Esophagus muscularis mucosa (tissue), 4 donors: Measurements from ENCODE around the gene KATNAL1. TPM values are rescaled to one million over a fixed set of nuclear protein-coding genes. Genes with fewer than 3 reads are reported as not detected.

ENCODE experiments used
- DNase-seq: peaks from one replicate; pipeline ENCODE4 v3.0.0-alpha.2; 2017; ENCODE audit errors: extremely low spot score
- H3K27ac ChIP-seq, 4 donors: fragments of 200-600 bp; sonication (generic); replicated peaks in 1 of 4; 1 replicate in 3 of 4; 2 replicates in 1 of 4; pipeline ENCODE4 v1.5.1; 2016 to 2019; ENCODE audit warnings: mild to moderate bottlenecking in 1 of 4
- H3K27me3 ChIP-seq, 4 donors: fragments of 200-600 bp; sonication (generic); one replicate each; pipeline versions ENCODE4 v1.5.1 to v1.6.0; 2016 to 2019
- H3K36me3 ChIP-seq, 4 donors: fragments of 200-600 bp; sonication (generic); one replicate each; pipeline ENCODE4 v1.5.1; 2016 to 2019
- H3K4me1 ChIP-seq, 4 donors: fragments of 200-600 bp; sonication (generic); one replicate each; pipeline ENCODE4 v1.5.1; 2016 to 2019
- H3K4me3 ChIP-seq, 4 donors: fragments of 200-600 bp; sonication (generic); 1 replicate in 2 of 4; 2 replicates in 2 of 4; pipeline ENCODE4 v1.5.1; 2016 to 2019; ENCODE audit warnings: mild to moderate bottlenecking in 4 of 4, moderate library complexity in 1 of 4
- H3K9me3 ChIP-seq, 4 donors: fragments of 200-600 bp; sonication (generic); 1 replicate in 3 of 4; 2 replicates in 1 of 4; pipeline ENCODE4 v1.5.1; 2016 to 2019
- EP300 ChIP-seq: sonication (generic); formaldehyde crosslinking; IDR thresholded peaks from one replicate; pipeline ENCODE4 v1.6.1; 2017; ENCODE audit warnings: antibody characterized with exemption
- POLR2A ChIP-seq: fragments of 450-650 bp; IDR thresholded peaks from one replicate; pipeline ENCODE4 v1.6.1; 2017; ENCODE audit warnings: antibody characterized with exemption, moderate library complexity, mild to moderate bottlenecking, low read depth
- POLR2AphosphoS5 ChIP-seq, 2 donors: sonication (generic); formaldehyde crosslinking; IDR thresholded peaks; one replicate each; pipeline ENCODE4 v1.6.1; 2017; ENCODE audit warnings: antibody characterized with exemption in 2 of 2
- WGBS: methylation state at CpG from one replicate; pipeline ENCODE4 v1.1.5; 2018; 5-methylcytosine and 5-hydroxymethylcytosine counted together
- intact Hi-C: fragments of 100-400 bp; cut with DNase I; formaldehyde crosslinking; loops from one replicate; pipeline ENCODE4 v1.15.1; 2023
- total RNA-seq, 4 donors: library from RNA; depleted of rRNA; stranded (reverse); fragments of >200 nt; gene quantifications; one replicate each; pipeline versions ENCODE4 v1.1.0 to v1.2.1, GENCODE V29; 2016
- TF ChIP-seq, protein P1 (sequence below), 3 experiments: fragments of 200-600 bp in 2 of 3; fragments of 450-650 bp in 1 of 3; sonication (generic) in 2 of 3; IDR thresholded peaks; one replicate each; pipeline ENCODE4 v1.5.1; 2017 to 2019; ENCODE audit warnings: antibody characterized with exemption in 3 of 3, mild to moderate bottlenecking in 2 of 3, moderate library complexity in 1 of 3

KATNAL1 gene
- total RNA-seq, 4 donors from 2014 or later, result 30.6 to 43.0 (median 40.0) TPM

DNA sequence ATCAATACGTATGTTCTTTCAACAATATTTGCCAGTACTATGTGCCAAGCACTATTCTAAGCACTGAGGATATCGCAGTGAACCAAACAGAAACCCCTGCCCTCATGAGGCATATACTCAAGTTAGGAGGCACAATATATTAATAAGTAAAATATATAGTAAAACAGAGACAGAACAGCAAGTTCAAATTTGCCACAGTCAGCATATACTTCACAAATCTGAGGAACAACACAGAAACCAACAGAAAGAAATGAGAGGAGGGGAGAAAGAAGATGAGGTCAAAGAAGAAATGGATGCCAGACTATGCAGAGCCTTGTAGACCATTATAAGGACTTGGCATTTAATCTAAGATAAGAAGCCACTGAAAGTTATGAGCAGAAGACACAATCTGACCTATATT is 59.9 kb downstream of the KATNAL1 start:
- peaks cover 0 to 9% (median 0%) of the 10 kb centered on the region in 4 donors for H3K9me3 ChIP-seq
- no peak overlapping the region for H3K4me3 ChIP-seq
- H3K36me3 ChIP-seq, result peaks cover 0 to 11% (median 3%) of the 10 kb centered on the region in 4 donors
- peaks cover 0 to 9% (median 4%) of the 10 kb centered on the region in 4 donors for H3K4me1 ChIP-seq
- DNase-seq, result no peak
- H3K27ac ChIP-seq, result no peak overlapping the region
- intact Hi-C loops, result no loop called here
- 100% methylated on average over 2 of the region's 2 CpGs for WGBS
- TF ChIP-seq POLR2A (no peak), POLR2AphosphoS5 (IDR thresholded peaks at IDR 0.05) (no peak), EP300 (no peak)
- TF ChIP-seq, protein P1, sequence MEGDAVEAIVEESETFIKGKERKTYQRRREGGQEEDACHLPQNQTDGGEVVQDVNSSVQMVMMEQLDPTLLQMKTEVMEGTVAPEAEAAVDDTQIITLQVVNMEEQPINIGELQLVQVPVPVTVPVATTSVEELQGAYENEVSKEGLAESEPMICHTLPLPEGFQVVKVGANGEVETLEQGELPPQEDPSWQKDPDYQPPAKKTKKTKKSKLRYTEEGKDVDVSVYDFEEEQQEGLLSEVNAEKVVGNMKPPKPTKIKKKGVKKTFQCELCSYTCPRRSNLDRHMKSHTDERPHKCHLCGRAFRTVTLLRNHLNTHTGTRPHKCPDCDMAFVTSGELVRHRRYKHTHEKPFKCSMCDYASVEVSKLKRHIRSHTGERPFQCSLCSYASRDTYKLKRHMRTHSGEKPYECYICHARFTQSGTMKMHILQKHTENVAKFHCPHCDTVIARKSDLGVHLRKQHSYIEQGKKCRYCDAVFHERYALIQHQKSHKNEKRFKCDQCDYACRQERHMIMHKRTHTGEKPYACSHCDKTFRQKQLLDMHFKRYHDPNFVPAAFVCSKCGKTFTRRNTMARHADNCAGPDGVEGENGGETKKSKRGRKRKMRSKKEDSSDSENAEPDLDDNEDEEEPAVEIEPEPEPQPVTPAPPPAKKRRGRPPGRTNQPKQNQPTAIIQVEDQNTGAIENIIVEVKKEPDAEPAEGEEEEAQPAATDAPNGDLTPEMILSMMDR (IDR thresholded peaks at IDR 0.05), result no peak
- H3K27me3 ChIP-seq, result no peaks in the 10 kb centered on the region

DNA sequence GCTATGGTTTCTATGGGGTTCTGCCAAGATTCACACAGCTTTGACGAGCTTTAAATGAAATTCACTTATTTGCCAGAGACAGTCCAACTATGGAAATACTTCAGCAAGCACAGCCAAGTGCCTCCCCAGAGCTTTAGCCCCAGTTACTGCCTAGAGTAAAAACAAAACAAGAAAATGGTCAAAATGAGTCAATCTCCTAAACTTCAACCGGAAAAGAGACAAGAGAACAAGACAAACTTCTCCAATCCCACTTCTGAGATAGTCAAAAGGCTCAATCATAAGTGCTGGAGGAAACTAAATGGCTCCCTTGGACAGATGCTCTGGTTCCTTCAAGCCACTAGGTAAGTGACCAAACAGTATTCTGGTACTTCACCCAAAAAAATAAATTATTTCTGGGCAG is 65.8 kb downstream of the KATNAL1 start:
- H3K36me3 ChIP-seq, result peaks cover 0 to 5% (median 2%) of the 10 kb centered on the region in 4 donors
- WGBS, result 51% methylated on average over 2 of the region's 2 CpGs
- intact Hi-C loops, result no loop called here
- H3K4me3 ChIP-seq, result no peak overlapping the region
- no peaks in the 10 kb centered on the region for H3K27me3 ChIP-seq
- TF ChIP-seq POLR2AphosphoS5 (IDR thresholded peaks at IDR 0.05), result no peak
- TF ChIP-seq, protein P1 (IDR thresholded peaks at IDR 0.05), result no peak
- TF ChIP-seq EP300, result no peak
- TF ChIP-seq POLR2A, result no peak
- no peak for DNase-seq
- no peak overlapping the region for H3K27ac ChIP-seq
- no peaks in the 10 kb centered on the region for H3K9me3 ChIP-seq
- H3K4me1 ChIP-seq, result peaks cover 0 to 20% (median 14%) of the 10 kb centered on the region in 4 donors

DNA sequence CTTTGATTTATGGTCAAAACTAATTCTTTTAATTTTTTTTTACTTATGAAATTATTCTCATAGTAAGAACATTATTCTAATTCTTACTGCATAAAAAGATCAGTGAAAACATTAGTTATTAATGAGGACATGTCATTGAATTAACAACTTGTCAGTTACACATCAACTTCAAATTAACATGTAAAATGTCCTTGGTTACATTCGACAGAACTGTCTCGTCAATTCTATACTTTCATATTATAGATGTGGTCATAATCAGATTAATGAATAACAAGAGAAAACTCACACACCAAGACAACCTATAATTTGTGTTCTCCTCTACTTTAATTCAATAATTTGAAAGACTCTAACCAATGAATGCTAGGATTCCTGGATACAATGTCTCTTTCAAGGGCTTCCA is 66.7 kb downstream of the KATNAL1 start:
- intact Hi-C loops, result no loop called here
- no peaks in the 10 kb centered on the region for H3K27me3 ChIP-seq
- no peak overlapping the region for H3K4me3 ChIP-seq
- no peak overlapping the region for H3K27ac ChIP-seq
- 88% methylated on average over 2 of the region's 2 CpGs for WGBS
- peaks cover 0 to 20% (median 14%) of the 10 kb centered on the region in 4 donors for H3K4me1 ChIP-seq
- DNase-seq, result no peak
- TF ChIP-seq POLR2AphosphoS5 (IDR thresholded peaks at IDR 0.05) (no peak), POLR2A (no peak), EP300 (no peak)
- TF ChIP-seq, protein P1 (IDR thresholded peaks at IDR 0.05), result no peak
- peaks cover 0 to 5% (median 2%) of the 10 kb centered on the region in 4 donors for H3K36me3 ChIP-seq
- H3K9me3 ChIP-seq, result no peaks in the 10 kb centered on the region

DNA sequence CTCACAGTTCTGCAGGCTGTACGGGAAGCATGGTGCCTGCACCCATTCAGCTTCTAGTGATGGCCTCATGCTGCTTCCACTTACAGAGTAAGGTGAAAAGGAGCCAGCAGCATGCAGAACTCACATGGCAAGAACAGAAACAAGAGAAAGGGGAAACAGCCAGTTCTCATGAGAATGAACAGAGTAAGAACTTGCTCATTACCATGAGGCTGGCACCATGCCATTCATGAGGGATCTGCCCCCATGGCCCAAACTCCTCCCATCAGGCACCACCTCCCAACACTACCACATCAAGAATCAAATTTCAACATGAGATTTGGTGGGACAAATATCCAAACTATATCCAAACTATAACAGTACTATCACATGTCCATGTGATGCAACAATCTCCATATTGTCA is 72.1 kb downstream of the KATNAL1 start:
- no peak overlapping the region for H3K27ac ChIP-seq
- H3K27me3 ChIP-seq, result no peaks in the 10 kb centered on the region
- TF ChIP-seq POLR2AphosphoS5 (IDR thresholded peaks at IDR 0.05) (no peak), POLR2A (no peak), EP300 (no peak)
- TF ChIP-seq, protein P1 (IDR thresholded peaks at IDR 0.05), result no peak
- intact Hi-C loops, result no loop called here
- DNase-seq, result no peak
- H3K36me3 ChIP-seq, result peaks cover 3 to 15% (median 11%) of the 10 kb centered on the region in 4 donors
- no peak overlapping the region for H3K4me3 ChIP-seq
- 100% methylated on average over 1 of the region's 1 CpG for WGBS
- H3K4me1 ChIP-seq, result peaks cover 0 to 12% (median 0%) of the 10 kb centered on the region in 4 donors
- H3K9me3 ChIP-seq, result no peaks in the 10 kb centered on the region

DNA sequence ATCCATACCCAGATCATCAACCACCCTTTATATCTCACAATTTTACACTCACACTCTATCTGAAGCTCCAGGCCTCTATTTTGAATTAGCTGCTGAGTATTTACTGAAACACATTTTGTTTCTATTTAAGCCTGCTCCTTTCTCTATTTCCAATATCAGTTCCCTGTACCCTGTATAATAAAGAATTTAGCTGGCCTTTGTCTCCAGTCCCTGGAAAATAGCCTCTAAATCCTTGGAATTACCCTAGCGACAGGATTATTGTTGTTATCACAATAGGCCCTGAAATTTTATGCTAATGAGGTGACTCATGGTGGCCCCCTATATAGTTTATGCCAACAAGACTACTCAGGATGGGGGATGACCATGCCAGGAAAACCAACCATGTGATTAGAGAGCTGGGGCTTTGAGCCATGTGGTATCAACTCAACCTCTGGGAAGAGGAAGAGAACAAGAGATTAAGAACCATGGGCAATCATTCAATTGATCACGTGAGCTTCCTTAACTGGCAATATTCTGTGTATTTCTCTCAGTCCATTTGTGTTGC is 72.7 kb downstream of the KATNAL1 start:
- WGBS, result 81% methylated on average over 2 of the region's 2 CpGs
- TF ChIP-seq, protein P1 (IDR thresholded peaks at IDR 0.05), result no peak
- H3K27me3 ChIP-seq, result no peaks in the 10 kb centered on the region
- peaks cover 7 to 17% (median 14%) of the 10 kb centered on the region in 4 donors for H3K36me3 ChIP-seq
- no peaks in the 10 kb centered on the region for H3K9me3 ChIP-seq
- H3K27ac ChIP-seq, result no peak overlapping the region
- peaks cover 0 to 8% (median 0%) of the 10 kb centered on the region in 4 donors for H3K4me1 ChIP-seq
- intact Hi-C loops, result no loop called here
- DNase-seq, result no peak
- H3K4me3 ChIP-seq, result no peak overlapping the region
